NCI-H1105 treated with DMSO at 0.1 percent for 48 hours (cell line): ENCODE measurements around the gene CD151.

Experiments
- DNase-seq: peaks from one replicate; lab custom pipeline; 2025; lab: John Stamatoyannopoulos, UW

CD151 gene

DNA sequence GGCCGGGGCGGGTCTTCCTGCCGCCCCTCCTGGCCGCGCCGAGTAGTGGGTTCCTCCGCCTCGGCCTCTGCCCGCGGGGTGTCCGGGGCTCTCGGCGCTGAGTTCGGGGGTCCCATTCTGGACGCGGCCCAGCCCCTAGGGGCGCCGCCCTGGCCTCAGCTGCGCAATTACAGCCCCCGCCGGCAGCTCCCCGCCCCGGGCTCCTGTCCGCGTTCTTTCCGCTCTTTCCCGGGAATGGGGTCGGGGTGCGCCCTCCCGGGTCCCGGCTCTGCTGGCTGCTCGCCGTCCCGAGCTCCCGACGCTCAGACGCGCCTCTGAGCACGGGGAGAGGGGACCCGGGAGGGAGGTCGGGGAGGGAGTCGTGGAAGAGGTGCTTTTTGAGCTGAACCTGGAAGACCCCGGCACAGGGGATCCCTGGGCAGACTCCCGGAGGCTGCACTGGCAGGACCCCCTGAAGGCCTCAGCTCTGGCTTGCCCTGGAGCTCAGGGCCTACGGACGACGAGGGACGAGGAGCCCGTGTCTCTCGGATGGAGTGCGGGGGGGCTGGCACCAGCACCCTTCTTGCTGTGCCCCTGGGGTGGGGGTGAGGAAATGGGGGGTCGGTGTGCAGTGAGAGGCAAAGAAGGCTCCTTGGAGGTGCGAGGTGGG is 10.5 kb downstream of the CD151 start:
- DNase-seq, result no peak

DNA sequence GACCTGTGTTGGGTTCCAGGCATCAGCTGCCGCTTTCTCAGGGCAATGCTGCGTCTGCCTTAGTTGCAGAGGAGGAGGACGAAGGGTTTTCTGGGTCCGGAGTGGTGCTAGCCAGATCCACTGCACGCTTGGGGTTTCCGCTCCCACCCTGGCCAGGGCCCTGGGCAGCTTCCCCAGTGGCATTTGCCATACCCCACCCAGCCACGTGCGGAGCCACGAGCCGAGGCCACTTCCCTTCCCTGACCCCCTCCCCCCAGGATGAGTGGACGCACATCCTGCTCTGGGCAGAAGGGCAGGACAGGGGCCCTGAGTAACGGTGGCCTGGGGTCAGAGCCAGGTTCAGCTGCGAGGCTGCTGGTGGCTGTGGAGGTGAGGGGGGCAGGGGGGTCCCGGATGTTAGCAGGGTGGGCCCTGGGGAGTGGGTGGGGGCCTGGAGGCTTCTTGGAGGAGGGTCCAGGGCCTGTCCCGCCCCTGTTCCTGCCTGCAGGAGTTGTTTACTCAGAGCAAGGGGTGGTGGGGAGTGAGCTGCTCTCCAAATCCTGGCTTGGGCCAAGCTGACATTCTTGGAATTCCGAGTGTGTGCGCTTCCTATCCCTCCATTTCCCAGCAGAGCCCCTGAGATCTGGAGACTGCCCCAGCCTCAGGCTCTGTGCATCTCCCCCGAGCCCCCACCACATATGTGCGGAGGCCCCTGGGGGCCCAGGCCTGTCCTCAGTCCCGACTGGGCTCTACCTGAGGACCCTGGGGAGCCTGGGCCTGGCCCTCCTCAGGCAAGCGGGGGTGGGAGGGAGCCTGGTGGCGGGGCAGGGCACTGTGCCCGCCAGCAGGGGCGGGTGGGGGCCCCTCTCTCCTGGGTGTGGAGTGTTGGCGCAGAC is 11.3 kb downstream of the CD151 start:
- no peak for DNase-seq

GRCh38 chr11:844693-845644 is 12.2 kb downstream of the CD151 start:
- DNase-seq, result no peak

DNA sequence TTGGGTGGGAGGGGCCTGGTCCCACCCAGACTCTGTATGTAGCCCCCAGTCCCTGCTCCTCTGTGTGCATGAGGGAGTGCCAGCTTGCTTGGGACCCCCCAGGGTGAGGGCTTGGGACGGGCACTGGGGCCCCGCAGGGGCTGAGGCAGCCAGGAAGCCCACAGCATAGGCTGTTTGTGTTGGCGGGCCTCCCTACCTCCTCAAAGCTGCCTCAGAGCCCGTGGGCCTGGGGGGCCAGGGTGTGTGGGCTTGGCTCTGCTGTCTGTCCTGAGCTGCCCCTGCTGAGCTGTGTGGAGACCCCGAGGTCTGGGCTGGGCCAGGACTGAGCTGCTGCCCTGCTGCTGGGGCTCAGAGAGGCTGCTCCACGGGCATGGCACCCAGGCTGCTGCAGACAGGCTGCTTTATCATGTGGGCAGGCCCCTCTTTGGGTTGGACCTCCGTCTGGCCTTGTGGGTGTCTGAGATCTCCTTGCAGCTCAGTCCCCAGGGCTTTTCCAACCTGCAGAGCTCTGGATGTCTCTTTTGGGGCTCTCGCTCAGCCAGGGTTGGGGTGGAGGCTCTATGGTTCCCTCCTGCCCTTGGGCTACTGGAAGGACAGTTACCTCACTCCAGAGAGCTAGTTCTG is 13.2 kb downstream of the CD151 start:
- DNase-seq, result no peak

DNA sequence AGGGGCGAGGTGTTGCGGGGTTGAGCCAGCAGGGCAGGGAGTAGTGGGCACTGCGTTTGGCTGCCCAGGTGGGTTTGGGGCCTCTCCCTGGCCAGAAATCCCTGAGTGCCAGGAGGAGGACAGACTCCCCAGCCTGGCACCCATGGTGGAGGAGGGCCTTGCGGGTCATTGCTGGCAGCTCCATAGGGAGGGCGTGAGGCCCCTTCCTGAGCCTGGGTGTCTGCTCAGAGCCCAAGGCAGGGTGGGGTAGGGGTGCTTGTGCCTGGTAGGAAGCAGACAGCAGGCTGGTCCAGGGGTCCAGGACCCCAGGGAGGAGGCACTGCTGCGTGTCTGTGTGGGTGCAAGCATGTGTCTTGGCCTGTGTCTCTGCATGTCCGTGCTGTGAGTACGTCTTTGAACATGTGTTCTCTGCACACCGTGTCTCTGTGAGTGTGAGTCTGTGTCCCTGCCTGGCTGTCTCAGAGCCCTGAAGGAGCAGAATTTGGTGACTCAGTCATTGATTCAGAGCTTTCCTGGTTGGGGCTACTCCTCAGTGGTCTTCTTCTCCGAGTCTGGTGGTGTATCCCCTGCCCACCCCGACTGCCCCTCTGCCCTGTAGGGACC is 13.8 kb downstream of the CD151 start:
- no peak for DNase-seq

DNA sequence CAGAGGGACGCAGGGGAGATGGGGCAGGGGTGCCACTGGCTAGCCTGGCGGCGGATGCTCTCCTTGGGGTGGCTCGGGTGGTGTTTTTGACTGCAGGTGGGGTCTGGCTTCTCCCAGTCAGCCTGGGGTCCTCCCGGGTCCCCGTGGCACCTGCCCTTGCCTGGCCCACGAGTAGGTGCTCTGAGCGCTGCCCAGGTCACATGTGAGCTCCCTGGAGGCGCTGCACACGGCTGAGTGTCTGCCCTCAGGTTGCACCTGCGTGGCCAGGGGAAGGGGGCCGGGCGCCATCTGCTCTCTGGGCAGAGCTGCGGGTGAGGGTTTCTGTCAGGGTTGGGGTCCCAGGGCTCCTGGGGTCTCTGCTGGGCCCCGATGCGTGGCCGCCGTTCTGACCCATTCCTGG is 15.1 kb downstream of the CD151 start:
- DNase-seq, result no peak

- no peak for DNase-seq
These were observed 15.7 kb downstream of the CD151 start for GRCh38 chr11:848380-848931.

GRCh38 chr11:849104-849824 is 16.5 kb downstream of the CD151 start:
- peak; percentile 69 for DNase-seq

DNA sequence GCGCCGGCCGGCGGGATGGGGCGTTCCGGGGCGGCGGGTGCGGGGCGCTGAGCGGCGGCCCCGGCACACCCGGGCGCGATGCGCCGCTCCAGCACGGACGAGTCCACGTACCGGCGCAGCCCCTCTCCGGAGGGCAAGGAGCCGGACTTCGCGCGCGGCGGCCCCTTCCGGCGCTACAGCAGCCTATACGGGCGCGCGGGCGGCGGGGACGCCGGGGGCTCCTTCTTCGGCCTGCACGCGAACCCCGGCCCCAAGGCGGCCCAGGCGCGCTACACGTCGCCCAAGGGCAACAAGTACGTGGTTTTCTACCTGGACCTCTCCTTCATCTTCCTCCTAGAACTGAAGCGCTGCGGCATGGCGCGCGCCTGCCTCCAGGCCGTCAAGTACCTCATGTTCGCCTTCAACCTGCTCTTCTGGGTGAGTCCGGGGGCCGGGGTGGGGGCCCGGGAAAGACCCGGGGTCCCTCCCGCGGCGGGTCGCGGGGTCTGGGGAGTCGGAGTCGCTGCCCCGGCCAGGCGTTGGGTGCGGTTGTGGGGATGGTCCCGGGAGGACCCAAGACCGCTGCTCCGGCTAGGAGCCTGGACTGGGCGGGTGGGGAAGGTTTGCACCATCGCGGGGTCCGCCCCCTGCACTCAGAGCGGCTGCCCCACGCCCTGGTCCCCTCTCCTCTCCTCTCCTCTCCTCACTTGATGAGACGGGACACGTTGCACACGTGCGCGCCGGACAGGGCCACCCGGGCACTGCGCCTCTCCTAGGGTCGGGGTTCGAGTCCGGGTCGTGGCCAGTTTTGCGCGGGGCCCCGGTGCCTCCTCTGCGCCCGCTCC is 17.4 kb downstream of the CD151 start:
- peak; percentile 11 for DNase-seq

DNA sequence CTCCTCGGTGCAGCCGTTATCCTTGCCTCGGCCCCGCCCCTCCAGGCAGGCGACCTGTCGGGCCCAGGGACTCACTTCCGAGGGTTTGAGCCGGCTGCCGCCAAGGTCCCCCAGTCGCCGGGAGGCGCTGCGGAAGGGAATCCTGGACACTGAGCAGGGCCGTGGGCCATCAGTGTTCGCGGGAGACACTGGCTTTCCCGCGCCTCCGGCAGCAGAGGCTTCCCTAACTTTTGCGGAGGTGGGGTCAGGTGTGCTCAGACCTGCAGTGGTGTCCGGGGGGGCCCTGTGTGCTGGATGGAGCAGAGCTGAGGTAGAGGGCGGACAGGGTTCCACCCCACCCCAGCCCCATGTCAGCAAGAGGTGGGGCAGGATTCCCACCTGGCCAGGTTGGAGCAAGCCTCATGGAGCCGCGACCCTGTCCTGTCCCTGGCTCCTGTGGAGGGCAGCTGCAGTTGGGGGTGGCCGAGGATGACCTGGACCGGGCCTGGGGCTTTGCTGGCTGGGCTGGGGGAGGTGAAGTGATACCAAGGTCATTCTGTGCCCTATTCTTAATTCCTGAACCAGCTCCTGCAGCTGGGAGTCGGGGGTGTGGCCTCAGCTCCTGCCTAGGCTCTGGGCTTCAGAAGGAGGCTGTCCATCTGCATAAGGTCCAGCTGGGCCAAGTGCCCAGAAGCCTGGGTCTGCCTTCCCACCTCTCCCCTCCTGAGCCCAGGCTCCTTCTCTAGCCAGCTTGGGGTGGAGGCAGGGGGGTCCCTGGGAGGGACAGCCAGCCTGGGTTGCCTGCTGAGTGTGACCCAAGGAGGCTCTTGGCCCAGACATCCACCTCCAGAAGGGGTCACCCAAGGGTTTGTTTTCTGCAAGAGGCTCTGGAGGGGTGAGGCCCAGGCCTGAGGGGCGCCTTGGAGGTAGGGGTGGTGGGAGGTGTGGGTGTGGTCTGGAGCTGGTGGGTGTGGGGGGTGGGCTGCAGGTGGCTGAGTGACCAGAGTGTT is 18.3 kb downstream of the CD151 start:
- no peak for DNase-seq

DNA sequence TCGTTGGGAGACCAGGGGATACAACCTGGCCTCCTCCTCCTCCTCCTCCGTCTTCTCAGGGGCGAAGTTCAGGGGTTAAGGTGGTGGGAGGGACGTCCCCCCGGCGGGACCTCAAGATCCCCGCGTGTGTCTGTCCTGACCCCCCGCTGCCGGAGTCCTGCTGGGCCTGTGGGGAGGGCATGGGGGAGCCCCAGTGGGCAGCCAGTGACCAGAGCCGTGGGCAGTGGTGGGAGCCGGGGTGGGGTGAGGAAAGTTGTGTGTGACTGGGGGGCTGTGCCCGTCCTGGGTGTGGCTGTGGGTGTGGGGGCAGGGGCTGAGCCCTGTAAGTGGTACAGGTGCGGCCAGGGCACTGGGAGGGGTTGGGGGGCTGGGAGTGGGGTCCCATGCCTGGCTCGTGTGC is 20.0 kb downstream of the CD151 start:
- no peak for DNase-seq

DNA sequence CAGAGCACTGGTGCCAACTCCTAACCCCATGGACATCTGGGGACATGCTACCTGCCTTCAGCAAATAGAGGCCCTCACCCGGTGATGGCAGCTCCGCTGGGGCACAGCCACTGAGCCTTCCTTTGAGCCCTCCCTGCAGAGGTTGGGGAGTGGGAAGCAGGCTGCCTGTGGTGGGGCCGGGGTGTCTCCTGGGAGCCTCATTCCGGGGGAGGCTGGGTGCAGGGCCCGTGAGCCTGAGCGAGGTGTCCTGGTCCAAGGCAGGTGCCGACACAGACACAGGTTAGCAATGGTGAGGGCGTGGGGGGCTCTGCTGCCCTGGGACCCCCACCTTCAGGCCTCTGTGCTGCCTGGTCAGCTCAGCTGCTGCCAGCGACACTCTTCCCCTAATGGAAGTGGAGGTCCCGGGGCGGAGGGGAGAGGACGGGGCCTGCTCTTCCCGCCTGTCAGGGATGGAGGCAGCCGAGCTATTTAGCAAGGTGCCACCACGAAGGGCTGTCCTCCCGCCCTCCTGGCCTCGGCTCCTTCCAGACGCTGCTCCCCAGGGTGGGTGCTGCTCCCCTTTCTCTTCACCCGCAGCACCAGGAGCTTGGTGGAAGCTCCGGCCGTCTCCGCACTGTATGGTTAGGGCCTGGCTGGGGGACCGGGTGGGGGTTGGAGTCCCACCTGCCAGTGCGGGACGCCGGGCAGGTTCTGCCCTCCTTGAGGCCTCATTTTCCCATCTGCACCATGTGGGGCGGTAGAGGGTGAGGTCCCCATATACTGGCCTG is 21.1 kb downstream of the CD151 start:
- no peak for DNase-seq

DNA sequence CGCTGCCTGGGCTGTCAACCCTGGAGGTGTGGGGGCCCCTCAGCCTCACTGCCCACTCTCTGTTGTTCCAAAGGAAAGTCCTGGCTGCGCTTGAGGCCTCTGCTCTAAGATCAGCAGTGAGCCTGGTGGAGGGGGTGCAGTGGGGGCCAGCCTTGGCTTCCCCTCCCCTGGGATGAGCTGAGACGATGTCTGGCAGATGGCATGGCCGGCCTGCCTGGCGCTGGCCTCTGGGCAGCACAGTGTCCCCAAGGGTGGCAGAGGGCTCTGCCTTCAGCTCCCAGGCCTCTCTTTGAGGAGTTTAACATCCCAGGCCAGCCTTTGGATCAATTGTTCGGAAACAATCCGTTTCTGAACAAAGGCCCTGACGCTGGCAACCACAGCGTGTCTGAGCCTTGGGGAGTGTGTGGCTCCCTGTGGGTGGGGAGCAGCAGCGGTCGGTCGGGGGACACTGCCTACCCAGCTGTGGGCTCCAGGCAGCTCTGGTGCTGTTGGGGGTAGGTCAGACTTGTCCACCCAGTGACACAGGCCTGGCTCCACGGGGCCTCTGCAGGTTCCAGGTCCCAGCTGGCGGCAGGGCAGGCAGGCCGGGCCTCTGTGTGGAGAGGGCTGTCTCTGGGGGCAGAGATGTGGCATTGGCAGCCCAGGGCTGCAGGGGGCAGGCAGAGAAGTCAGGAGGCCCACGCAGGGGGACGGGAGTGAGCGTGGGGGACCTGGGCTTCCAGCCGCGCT is 22.0 kb downstream of the CD151 start:
- no peak for DNase-seq

- DNase-seq, result no peak
These were observed 22.6 kb downstream of the CD151 start for GRCh38 chr11:855330-855674.

DNA sequence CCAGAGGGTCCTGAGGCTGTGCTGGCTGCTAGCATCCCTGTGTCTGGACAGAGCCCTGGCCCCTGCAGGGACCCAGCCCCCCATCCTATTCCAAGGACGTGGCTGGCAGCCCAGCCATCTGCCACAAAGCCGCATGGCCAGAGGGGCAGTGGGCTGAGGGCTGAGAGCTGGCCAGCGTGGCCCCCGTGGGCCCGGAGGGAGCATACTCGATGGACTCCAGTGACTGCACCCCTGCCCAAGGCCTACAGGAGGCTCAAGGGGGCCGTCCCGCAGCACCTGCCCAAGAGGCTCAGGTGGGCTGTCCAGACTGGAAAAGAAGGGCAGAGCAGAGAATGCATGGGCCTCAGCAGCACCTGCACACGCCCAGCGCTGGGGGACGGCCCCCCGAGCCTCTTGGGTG is 23.0 kb downstream of the CD151 start:
- DNase-seq, result no peak

- no peak for DNase-seq
These were observed 23.6 kb downstream of the CD151 start for GRCh38 chr11:856397-856796.
